GM19324 (cell line): ENCODE measurements around the gene FNDC3B.
"Not testable (repeated sequence)": the region's sequence is repeated elsewhere in the genome, so short reads cannot be mapped to it uniquely, and the experiment has no call there.

ENCODE experiments used
- ATAC-seq: cut with Tn5 transposase; IDR thresholded peaks from one replicate; pipeline ENCODE4 v1.9.1; 2021; ENCODE audit warnings: mild to moderate bottlenecking, moderate library complexity; ENCODE audit not compliant: unreplicated experiment, low FRiP score

FNDC3B gene

GRCh38 chr3:172227340-172228035 is 188.1 kb downstream of the FNDC3B start:
- no peak for ATAC-seq

- ATAC-seq: no peak
Observed at GRCh38 chr3:172228036-172228415, 188.6 kb downstream of the FNDC3B start.

GRCh38 chr3:172229462-172229861 is 190.1 kb downstream of the FNDC3B start:
- no peak for ATAC-seq

GRCh38 chr3:172231318-172231901 is 192.0 kb downstream of the FNDC3B start:
- no peak for ATAC-seq

- no peak for ATAC-seq
Observed at GRCh38 chr3:172232579-172233212, 193.3 kb downstream of the FNDC3B start.

- no peak for ATAC-seq
Observed at GRCh38 chr3:172233474-172234277, 194.3 kb downstream of the FNDC3B start.

GRCh38 chr3:172235698-172236097 is 196.3 kb downstream of the FNDC3B start:
- ATAC-seq: no peak

- ATAC-seq: no peak
Observed at GRCh38 chr3:172236771-172237742, 197.7 kb downstream of the FNDC3B start.

- no peak for ATAC-seq
Observed at GRCh38 chr3:172238188-172238587, 198.8 kb downstream of the FNDC3B start.

GRCh38 chr3:172239218-172239790 is 199.9 kb downstream of the FNDC3B start:
- no peak for ATAC-seq

GRCh38 chr3:172241405-172241804 is 202.0 kb downstream of the FNDC3B start:
- no peak for ATAC-seq

GRCh38 chr3:172242471-172242870 is 203.1 kb downstream of the FNDC3B start:
- not testable (repeated sequence) for ATAC-seq

GRCh38 chr3:172243376-172243775 is 204.0 kb downstream of the FNDC3B start:
- ATAC-seq: not testable (repeated sequence)

GRCh38 chr3:172244011-172244410 is 204.6 kb downstream of the FNDC3B start:
- ATAC-seq: no peak

- ATAC-seq: no peak
Observed at GRCh38 chr3:172245241-172245640, 205.9 kb downstream of the FNDC3B start.

GRCh38 chr3:172246107-172246844 is 206.9 kb downstream of the FNDC3B start:
- ATAC-seq: no peak

- no peak for ATAC-seq
Observed at GRCh38 chr3:172247525-172248274, 208.3 kb downstream of the FNDC3B start.

GRCh38 chr3:172249039-172249438 is 209.7 kb downstream of the FNDC3B start:
- no peak for ATAC-seq
